ENCODE measurements around the gene UGT1A10.

GRCh38 chr2:233672886-233673285, 36.6 kb downstream of the UGT1A10 start:
- TF ChIP-seq NFIC (IDR thresholded peaks at IDR 0.05) (no peak), CEBPB (IDR thresholded peaks at IDR 0.05) (no peak), MAX (IDR thresholded peaks at IDR 0.05) (no peak), TCF12 (IDR thresholded peaks at IDR 0.05; ENCODE audit: low read depth) (no peak), EP300 (IDR thresholded peaks at IDR 0.05; ENCODE audit: borderline replicate concordance) (no peak)

Data from Ishikawa (cell line).